Retinal pigment epithelial cell (primary cell): ENCODE results near the gene SRGAP3.
A peak's percentile ranks its signal among the peaks of the same experiment; 100 is the strongest.

ENCODE experiments used
- DNase-seq: peaks from one replicate; pipeline ENCODE4 v3.0.0-alpha.2; 2010; ENCODE audit warnings: low read depth
- H3K4me3 ChIP-seq: 2 replicates; pipeline ENCODE4 v1.5.1; 2011; ENCODE audit warnings: mild to moderate bottlenecking, low read length, control low read depth, moderate library complexity
- TF ChIP-seq, protein P1 (sequence below): conservative IDR thresholded peaks from 2 replicates; pipeline ENCODE4 v1.5.1; 2011; ENCODE audit warnings: low read depth, low read length, control low read depth, inconsistent platforms

Gene SRGAP3

DNA sequence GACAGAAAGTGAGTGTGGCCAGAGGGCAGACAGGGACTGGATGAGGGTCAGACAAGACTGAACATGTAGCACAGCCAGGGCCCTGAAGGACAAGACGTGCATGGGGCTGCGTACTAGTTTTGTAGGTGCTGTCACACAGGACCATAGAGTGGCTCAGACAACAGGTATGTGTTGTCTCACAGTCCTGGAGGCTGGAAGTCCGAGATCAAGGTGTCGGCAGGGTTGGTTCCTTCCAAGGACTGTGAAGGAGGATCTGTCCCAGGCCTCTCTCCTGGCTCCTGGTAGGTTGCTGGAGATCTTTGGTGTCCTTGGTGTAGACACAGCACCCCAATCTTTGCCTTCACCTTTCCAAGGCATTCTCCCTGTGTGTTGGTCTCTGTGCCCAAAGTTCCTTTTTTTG lies 136.4 kb downstream of the SRGAP3 start:
- TF ChIP-seq, protein P1, sequence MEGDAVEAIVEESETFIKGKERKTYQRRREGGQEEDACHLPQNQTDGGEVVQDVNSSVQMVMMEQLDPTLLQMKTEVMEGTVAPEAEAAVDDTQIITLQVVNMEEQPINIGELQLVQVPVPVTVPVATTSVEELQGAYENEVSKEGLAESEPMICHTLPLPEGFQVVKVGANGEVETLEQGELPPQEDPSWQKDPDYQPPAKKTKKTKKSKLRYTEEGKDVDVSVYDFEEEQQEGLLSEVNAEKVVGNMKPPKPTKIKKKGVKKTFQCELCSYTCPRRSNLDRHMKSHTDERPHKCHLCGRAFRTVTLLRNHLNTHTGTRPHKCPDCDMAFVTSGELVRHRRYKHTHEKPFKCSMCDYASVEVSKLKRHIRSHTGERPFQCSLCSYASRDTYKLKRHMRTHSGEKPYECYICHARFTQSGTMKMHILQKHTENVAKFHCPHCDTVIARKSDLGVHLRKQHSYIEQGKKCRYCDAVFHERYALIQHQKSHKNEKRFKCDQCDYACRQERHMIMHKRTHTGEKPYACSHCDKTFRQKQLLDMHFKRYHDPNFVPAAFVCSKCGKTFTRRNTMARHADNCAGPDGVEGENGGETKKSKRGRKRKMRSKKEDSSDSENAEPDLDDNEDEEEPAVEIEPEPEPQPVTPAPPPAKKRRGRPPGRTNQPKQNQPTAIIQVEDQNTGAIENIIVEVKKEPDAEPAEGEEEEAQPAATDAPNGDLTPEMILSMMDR: no peak
- no peak for DNase-seq
- no peak overlapping the region for H3K4me3 ChIP-seq

- DNase-seq: no peak
- TF ChIP-seq, protein P1: no peak
- no peak overlapping the region for H3K4me3 ChIP-seq
Observed at GRCh38 chr3:9111866-9112265, 137.6 kb downstream of the SRGAP3 start.

- H3K4me3 ChIP-seq: no peak overlapping the region
- TF ChIP-seq, protein P1: peak; percentile 16
- DNase-seq: no peak
Observed at GRCh38 chr3:9111417-9111816, 138.0 kb downstream of the SRGAP3 start.

GRCh38 chr3:9110802-9111201 lies 138.6 kb downstream of the SRGAP3 start:
- TF ChIP-seq, protein P1: no peak
- no peak overlapping the region for H3K4me3 ChIP-seq
- DNase-seq: no peak

GRCh38 chr3:9110316-9110715 lies 139.1 kb downstream of the SRGAP3 start:
- TF ChIP-seq, protein P1: no peak
- no peak overlapping the region for H3K4me3 ChIP-seq
- DNase-seq: no peak

DNA sequence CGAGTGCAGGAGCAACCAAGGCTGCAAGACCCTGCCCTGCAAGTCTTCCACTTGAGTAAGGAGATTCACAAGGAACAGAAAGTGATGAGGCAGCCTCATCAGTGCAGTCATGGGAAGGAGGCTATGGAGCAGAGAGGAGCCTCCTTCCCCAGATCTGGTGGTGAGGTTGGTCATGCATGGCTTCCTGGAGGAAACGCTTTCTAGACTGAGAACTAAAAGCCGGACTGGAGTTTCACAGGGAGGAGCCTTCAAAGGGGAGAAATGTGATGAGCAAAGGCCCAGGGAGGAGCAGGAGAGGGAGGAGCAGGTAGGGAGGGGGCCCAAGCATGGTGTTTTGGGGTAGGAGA lies 139.9 kb downstream of the SRGAP3 start:
- DNase-seq: no peak
- no peak overlapping the region for H3K4me3 ChIP-seq
- TF ChIP-seq, protein P1: no peak

GRCh38 chr3:9108876-9109567 lies 140.4 kb downstream of the SRGAP3 start:
- DNase-seq: no peak
- TF ChIP-seq, protein P1: no peak
- H3K4me3 ChIP-seq: no peak overlapping the region
